GM21576 (cell line): Measurements from ENCODE around the gene PI4KB.
"Not testable (repeated sequence)": the region's sequence is repeated elsewhere in the genome, so short reads cannot be mapped to it uniquely, and the experiment has no call there.

Source experiments
- ATAC-seq: cut with Tn5 transposase; IDR thresholded peaks from one replicate; pipeline ENCODE4 v1.9.1; 2021; ENCODE audit warnings: mild to moderate bottlenecking, moderate library complexity; ENCODE audit not compliant: unreplicated experiment

Gene PI4KB

DNA sequence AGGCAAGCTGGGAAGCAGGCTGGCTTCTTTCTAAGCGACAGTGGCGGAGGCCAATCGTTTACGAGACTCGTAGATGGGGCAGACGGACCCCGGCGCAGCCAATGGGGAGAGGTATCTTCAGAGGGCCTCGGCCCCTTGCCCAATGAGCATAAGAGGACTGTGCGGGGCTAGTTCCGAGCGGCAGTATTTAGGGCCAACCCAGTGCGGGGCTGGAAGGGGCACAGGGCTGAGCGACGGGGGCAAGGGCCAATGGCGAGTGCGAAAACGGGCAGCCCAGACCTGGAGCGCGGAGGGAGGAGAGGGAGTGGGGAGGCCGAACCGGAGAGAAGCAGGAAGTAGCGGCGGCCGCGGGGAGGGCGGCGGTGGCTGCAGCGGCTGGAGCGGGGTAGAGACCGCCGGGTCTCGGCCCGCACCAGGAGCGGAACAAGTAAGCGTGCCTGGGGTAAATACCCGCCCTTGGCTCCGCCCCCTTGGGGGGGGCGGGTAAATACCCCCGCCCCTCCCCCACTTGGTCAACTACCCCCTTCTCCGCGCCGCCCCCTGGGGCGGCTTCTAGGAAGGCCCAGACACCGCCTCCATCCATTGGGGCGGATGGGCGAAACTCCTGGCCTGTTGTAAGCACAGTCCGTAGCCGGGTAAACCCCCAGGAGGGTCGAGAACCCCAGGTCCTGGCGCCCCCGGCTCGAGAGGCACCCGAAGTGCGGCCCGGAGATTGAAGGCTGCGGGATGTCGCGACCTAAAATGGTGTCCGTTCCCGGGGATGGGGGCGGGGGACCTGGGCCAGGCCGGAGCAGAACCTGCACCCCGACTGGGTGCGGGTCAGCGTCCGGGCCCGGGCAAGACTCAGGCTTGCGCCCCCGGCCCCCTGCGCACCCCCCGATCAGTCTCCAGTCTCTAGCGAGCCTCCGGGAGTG, 45.0 kb downstream of the PI4KB start, which contains the start of gene ZNF687:
ZNF687 (plus strand) TSS at position 331 of the 914 bp plus-strand sequence. CDS start 3,993 bp downstream, outside the sequence.
- peak; percentile 83 for ATAC-seq

DNA sequence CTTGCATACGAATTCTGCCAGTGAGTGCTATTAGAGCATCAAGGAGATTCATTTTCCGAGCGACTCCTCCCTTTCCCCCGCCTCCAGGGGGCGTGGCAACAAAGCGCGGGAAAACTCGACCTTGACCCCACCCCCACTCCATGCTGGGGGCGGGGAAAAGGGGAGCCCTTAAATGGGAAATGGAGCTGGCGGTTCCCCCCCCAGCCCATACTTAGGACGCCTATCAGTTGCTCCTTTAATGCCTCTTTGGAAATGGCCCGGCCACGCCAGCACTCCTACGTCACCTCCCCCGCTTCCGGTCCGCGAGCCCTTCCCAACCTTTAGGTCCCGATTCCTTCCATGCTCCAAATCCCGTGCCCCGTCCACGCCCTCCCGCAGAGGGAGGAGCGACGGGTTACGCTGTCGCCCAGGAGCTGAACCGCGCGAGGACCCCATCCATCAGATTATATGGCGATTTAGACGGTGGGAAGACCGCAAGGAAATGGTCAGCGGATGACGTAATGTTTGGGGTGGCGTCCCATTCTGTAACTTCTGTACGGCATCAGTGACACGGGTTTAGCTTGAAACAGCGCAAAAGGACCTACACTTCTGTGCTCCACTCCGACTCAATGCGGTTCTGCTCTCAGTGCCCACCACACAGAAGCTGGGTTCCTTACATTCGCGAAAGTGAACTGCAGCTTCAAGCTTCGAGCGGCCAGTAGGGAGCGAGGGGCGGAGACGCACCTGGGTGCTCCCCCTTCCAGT, 45.8 kb downstream of the PI4KB start:
- peak; percentile 32 for ATAC-seq

- no peak for ATAC-seq
Measured at GRCh38 chr1:151277249-151277648, 50.0 kb downstream of the PI4KB start.

DNA sequence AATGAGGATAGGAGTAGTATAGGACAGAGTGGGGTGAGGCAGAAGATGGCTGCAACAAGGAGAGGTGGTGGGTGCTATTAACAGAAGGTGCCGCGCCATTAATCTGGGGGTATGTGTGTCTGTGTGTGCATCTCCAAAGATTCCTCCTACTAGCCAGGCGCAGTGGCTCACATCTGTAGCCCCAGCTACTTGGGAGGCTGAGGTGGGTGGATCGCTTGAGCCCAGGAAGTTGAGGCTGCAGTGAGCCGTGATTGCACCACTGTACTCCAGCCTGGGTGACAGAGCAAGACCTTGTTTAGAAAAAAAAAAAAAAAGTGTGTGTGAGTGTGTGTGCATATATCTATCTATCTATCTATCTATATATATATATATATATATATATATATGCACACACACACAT, 51.9 kb downstream of the PI4KB start:
- not testable (repeated sequence) for ATAC-seq

- no peak for ATAC-seq
Measured at GRCh38 chr1:151273924-151274466, 53.2 kb downstream of the PI4KB start.

DNA sequence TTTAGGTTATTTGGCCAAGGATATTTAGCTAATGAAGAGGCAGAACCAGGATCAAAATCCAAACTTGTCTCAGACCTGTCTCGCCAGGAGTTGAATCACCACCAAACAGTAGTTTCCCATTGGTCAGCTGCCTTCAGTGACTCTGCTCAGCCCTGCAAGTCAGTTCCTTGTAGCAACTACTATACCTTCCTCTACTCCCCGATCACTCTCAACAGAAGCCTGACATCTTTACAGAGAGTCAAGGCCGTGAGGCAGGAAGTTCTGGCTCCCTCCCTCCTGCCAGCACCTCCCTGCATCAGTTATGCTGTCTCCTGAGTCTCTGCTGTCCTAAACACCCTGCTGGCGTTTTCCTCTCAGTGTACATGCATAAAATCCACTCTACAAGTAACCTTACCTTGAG, 59.5 kb downstream of the PI4KB start:
- no peak for ATAC-seq

DNA sequence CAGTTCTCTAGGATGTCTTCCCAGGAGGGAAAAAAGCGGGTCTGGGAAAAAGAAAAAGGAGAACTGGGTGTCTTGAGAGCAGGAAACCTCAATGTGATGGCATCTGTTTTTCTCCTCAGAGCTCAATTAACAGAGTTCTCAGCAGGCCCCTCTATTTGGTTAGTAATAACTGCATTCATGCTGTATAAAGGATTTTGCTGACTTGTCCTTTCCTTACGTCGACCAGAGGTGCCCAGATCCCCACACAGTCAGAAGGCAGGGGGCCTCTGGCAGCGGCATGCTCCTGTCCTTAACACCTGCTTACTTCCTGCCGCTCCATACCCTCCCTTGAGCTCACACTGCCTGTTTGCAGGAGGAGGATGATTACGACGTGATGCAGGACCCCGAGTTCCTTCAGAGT, 60.4 kb downstream of the PI4KB start:
- ATAC-seq: no peak

GRCh38 chr1:151266315-151266714, 60.9 kb downstream of the PI4KB start:
- ATAC-seq: no peak

- no peak for ATAC-seq
Measured at GRCh38 chr1:151265446-151266236, 61.6 kb downstream of the PI4KB start.

- ATAC-seq: no peak
Measured at GRCh38 chr1:151259351-151259750, 67.9 kb downstream of the PI4KB start.

- ATAC-seq: no peak
Measured at GRCh38 chr1:151255381-151255780, 71.8 kb downstream of the PI4KB start.

- peak; percentile 93 for ATAC-seq
Measured at GRCh38 chr1:151254217-151255213, 72.7 kb downstream of the PI4KB start, which contains the start of gene PSMD4. Gene PSMD4 (plus strand): TSS chr1:151254734. CDS start chr1:151254783, 49 bp downstream.

GRCh38 chr1:151251656-151252470, 75.4 kb downstream of the PI4KB start:
- ATAC-seq: no peak

- ATAC-seq: no peak
Measured at GRCh38 chr1:151246786-151247185, 80.4 kb downstream of the PI4KB start.

- ATAC-seq: no peak
Measured at GRCh38 chr1:151243683-151244216, 83.5 kb downstream of the PI4KB start.

GRCh38 chr1:151242442-151242841, 84.8 kb downstream of the PI4KB start:
- ATAC-seq: no peak
